NOMO-1 treated with DMSO at 0.1 percent for 48 hours (cell line): Measurements from ENCODE around the gene SLC35D2.
"Not testable (repeated sequence)": the region's sequence is repeated elsewhere in the genome, so short reads cannot be mapped to it uniquely, and the experiment has no call there.

Source experiments
- DNase-seq: peaks from one replicate; lab custom pipeline; 2025; ENCODE audit not compliant: unreplicated experiment; lab: John Stamatoyannopoulos, UW

The SLC35D2 gene

DNA sequence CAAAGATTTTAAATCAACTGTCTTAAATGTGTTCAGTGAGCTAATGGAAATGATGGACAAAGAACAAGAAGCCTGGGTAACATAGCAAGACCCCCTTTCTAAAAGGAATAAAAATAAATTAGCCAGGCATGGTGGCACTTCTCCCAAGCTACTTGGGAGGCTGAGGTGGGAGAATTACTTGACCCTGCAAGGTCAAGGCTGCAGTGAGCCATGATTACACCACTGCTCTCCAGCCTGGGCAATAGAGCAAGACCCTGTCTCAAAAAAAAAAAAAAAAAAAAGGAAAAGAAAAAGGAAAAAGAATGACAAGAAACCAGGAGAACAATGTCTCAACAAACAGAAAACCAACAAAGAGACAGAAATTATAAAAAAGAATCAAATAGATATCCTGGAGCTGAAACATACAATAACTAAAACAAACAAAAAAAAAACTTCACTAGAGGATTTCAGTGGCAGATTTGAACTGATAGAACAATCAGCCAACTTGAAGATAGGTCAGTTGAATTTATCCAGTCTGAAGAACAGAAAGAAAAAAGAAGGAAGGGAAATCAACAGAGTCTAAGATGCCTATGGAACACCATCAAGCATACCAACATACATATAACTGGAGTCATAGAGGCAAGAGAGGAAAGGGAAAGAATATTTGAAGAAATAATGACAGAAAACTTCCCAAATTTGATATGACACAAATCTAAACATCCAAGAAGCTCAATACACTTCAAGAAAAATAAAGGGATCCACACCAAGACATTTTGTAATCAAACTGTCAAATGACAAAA is 16.8 kb upstream of the SLC35D2 start:
- no peak for DNase-seq

DNA sequence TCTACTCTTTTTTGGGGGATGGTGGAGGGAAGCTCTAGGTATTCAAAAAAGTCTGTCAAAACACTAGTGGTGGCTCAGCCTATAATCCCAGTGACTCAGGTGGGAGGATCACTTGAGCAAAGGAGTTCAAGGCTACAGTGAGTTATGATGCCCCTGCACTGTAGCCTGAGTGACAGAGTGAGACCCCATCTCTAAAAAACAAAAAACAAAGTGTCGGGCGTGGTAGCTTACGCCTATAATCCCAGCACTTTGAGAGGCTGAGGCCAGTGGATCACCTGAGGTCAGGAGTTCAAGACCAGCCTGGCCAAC is 15.8 kb upstream of the SLC35D2 start:
- DNase-seq, result no peak

DNA sequence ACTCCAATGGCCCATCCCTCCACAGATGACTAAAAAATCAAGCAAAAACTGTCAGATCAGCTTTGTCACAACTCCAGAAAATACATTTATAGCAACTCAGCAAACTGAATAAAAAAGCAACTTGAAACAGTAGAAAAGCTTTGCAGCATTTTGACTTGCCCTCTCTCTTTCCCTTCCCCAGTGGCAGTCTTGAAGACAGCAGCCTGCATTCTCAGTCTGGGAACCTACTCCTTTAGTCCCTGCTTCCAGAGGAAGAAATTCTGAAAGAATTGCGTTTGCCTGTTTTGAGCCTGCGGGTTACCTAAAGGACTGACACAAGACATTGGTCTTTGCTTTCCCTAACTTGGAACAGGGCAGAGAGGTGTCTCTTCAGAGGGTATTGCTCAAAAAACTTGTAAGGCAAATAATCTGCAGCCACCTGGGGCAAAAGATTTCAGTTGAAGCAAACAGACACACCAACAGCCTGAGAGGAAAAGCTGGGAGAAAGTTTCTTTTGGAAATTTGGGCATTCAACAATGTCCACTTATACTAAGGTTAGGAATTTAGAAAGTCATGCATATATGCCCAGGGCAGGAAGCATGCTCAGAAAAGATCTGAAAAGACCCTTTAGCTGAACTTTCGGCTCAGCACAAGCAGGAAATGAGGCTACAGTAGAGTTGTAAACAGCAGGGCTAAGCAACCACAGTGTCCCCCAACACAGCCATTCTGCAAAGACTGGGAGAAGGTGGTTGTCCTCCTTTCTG is 15.2 kb upstream of the SLC35D2 start:
- DNase-seq, result no peak

DNA sequence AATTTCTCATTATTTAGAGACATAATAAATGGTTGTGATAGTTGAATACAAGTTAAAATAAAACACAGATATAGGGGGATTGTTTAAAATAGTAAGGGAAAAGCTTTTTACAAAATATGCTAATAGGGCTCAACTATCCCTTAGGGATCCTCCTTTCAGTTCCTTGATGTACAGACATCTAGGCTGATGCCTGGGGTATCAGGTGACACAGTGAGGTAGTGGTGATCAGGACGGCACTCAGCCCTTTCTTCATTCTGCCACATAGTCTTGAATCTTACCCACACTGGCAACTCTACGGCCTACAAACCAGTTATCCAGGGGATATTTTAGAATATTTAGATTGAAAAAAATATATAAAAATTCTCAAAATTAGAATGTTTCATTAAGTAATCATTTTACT is 12.5 kb upstream of the SLC35D2 start:
- DNase-seq, result no peak

DNA sequence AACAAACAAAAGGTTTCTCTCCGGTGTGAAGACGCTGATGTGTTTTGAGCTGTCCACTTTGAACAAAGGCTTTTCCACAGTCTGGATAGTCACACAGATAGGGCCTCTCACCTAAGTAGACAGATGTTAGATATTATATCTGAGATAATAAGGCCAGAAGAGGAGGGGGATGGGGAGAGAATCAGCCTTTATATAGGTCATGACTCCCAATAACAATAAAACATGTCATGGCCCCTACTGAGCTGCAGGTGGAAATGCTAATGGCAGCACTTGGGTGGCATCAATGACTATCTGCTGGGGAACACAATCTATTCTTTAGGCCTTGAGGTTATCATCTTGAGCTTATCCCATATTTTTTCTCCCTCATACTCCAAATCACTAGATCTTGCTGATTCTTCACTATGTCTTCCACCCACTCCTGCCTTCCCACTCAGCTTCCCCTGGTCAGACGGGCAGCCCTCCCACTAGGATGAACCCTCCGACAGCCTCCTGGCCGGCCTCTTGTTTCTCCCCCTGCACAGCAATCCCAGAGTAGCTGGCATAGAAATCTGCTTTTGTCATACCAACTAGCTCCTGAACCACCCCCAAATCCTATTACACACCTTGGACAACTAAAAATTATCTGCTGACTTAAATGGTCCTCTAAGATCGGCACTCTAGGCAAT is 11.5 kb upstream of the SLC35D2 start:
- no peak for DNase-seq

DNA sequence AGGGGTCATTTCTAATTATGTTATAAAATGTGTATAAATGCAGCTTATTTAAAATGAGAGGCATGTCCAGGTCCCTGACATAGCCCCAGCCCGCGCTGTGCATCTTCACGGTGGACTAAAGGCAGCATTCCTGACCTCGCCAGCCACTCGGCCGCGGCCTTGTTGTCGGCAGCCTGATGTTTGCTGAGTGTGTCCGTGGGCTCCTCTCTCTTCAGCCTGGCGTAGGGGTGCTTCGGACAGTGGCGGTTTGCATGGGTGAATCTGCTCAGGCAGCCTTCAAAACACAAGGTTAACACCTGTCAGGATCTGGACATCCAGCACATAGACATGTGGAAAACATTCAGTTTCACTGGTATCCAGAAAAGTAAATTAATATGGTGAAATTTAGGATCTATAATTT is 8.8 kb upstream of the SLC35D2 start:
- no peak for DNase-seq

DNA sequence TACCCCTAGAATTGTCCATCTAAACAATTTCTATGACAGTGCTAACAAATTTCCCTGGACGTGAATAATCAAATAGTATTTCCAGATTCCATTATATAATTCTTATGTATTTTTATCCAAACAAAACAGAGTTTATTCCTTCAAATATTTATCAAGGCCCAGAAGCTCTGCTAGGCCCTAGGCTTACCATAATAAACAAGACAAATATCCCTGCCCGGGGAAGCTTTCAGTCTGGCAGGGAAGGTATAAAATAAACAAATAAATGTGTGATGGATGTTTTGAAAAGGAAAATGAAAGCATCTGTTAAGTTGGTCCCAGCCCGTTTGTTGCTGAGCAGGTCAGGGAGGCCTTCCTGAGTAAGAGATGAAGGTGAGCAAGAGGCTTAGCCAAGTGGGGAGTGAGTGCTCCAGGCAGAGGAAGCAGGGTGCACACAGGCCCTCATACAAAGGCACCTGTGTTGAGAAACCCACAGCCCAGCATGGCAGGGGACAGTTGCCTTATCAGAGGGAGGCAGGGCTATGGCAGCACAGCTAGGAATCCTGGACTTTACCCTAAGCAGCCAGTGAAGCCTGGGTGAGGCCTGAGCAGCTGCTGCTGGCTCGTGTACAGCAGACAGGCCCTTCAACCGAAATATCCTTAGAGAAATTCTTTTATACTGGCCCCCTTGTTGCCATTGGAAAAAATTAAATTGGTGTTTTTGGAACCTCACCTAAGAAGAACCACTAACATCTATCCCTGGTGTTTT is 7.7 kb upstream of the SLC35D2 start:
- DNase-seq, result no peak

DNA sequence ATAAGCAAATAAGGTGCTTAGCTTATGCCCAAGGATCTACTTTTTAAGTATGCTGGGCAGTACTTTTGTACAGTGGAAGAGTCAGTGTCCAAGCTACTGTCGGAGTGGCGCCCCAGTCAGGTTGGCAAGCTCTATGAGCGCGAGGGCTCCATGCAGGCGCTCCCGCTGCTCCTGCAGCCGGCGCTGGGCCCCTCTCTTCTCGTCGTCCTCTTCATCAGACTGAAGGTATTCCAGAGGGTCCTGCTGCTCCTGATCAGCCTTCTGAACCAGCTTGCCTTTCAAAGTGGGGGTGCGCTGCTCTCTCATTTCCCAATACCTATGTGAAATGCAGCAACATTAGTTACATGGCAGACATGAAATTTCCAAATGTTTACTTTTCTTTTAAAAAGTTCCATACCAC is 4.6 kb upstream of the SLC35D2 start:
- DNase-seq, result no peak

DNA sequence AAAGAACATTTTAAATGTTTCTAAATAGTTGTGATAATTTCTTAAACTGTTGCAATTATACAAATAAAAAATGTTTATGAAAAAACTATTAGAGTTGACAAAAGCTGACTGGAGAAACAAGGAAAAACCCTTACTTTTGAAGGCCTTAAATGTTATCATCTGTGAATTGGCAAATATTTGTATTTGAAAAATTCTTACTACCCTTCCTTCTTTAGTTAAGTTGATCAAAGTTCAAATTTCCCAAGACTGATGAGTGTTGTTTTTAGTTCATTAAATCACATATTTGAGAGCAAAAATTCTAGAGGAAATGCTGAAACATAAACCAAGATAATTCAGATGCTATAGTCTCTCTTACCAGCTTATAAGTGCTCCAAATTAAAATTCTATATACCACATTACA is 2.6 kb upstream of the SLC35D2 start:
- DNase-seq, result no peak

DNA sequence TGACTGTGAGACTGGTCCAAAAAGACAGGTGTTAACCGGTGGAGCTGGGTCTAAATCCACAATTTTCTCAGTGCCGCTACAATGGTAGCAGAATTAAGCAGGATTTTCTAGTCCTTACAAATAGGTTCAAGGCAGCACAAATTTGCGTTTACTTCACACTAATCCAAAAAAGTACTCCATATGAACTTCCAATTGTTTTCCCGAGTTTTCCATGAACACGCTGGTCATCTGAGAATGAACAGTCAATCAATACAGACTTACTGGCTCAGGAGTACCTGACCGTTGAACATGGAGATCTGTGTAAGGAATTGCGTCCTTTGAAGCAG is 709 bp downstream of the SLC35D2 start:
- no peak for DNase-seq

DNA sequence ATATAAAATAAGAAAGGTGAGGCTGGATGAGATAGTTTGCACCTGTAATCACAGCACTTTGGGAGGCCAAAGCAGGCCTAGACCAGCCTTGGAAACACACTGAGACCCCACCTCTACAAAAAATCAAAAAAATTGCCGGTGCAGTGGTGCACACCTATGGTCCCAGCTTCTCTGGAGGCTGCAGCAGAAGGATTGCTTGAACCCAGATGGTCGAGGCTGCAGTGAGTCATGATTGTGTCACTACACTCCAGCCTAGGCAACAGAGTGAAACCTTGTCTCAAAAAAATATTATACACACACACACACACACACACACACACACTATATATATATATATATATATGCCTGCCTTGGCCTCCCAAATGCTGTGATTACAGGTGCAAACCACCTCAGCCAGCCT is 1.3 kb downstream of the SLC35D2 start:
- no peak for DNase-seq

DNA sequence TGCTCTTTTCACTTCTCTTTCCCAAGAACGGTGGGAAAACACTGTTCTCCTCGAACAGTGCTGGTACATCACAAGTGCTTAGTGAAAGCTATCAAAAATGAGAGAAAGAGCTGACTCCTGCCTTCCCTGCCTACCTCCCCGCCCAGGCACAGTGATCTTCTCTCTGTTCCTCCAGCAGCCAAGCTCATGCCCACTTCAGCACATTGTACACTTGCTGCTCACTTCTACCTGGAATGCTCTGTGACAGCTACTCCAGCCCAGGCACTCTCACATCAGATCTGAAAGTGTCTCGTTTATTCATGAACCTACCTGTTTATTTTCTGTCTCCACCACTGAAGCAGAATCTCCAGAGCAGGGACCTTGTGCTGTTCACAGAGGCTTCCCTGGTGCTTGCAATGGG is 1.8 kb downstream of the SLC35D2 start:
- DNase-seq, result no peak

DNA sequence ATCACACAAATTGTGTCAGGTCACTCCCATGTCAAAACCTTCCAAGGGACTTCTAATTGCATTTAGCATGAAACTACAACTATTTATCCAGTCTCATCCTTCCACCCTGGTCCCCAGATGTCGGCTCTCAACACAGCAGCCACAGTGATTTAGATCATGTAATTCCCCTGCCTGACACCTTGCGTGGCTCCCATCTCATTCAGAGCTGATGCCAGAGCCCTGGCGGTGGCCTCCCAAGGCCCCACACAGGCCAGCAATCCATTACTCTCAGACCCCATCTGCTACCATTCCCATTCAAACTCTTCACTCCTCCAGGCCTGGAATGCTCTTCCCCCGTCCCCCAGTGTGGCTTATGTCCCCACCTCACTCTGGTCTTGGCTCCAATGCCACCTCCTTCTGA is 2.4 kb downstream of the SLC35D2 start:
- no peak for DNase-seq

DNA sequence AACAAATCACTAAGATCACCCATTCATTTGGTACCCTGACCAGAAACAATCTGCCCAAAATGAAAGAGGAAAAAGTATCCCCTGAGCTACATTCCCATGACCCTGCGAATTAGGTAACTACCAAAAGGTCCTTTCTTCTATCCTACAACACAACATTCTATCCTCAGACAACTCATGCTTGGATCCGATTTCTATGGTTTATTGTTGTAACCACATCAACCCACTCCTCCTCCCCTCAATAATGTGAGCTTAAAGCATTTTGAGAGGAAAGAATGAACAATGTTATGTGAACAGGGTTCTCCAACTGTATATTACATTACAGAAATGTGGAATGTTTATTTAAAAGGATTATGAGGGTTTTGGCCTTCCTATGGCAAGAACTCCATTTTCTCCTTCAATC is 4.0 kb downstream of the SLC35D2 start:
- no peak for DNase-seq

DNA sequence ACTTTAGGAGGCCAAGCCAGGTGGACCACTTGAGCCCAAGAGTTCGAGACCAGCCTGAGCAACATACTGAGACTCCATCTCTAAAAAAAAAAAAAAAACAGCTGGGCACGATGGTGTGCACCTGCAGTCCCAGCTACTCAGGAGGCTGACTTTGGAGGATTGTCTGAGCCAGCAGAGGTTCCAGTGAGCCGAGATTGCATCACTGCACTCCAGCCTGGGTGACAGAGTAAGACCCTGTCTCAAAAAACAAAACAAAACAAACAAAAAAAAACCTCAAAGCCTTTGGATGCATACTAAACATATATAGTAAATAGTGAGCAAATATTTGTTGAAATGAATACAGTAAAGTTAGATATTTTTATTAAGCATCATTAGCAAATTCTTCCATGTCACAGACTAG is 5.3 kb downstream of the SLC35D2 start:
- DNase-seq, result no peak

DNA sequence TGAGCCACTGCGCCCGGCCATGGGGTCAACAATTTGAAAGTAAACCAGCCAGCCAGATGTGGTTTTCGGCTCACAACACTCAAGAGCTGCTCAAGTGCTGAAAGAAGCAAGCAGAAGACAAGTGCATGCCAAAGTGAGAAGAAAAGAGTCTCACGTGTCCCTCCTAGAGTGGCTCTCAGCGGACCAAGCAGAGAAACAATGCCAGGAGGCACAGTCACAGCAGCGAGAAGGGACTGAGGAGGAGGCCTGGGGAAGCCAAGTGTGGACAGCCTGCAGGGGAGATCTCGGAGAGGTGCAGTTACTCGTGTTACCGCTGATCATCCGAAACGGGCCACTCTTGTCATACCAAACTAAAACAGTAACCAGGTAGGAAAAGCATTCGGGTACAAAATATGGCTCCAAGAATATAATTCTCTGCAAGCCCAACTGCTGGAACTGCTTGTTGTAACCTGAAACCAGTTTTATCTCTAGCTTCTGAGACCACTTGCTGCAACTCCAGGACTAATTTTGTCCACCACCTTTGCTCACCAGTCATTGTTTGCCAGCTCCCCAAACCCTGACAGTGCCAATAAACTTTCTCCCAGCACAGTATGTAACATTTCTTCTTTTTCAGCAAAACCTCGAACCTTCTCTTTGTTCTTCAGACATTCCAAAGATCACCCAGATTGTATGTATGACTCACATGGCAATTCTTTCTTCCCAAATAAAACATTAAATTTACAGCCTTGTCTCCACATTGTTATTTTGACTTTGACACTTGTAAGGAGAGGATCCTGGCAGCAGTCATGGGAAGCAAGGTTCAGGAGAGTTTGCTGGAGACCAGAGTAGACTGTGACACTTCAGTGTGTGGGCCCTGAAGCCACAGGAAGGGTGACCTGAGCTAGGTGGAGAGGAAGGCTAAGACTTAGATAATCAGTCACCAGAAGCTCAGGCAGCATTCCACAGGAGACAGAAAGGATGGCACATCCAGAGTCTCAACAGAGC is 6.3 kb downstream of the SLC35D2 start:
- no peak for DNase-seq

DNA sequence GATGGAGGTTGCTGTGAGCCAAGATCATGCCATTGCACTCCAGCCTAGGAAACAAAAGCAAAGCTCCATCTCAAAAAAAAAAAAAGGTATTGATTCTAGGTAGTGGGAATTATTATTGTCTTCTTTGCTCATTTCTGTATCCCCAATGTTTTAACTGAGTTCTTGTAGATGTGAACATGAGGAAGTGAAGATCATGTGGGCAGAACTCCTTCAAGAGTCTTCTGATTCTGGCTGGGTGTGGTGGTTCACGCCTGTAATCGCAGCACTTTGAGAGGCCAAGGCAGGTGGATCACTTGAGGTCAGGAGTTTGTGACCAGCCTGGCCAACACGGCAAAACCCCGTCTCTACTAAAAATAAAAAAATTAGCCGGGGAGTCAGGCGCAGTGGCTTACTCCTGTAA is 8.0 kb downstream of the SLC35D2 start:
- DNase-seq, result not testable (repeated sequence)

DNA sequence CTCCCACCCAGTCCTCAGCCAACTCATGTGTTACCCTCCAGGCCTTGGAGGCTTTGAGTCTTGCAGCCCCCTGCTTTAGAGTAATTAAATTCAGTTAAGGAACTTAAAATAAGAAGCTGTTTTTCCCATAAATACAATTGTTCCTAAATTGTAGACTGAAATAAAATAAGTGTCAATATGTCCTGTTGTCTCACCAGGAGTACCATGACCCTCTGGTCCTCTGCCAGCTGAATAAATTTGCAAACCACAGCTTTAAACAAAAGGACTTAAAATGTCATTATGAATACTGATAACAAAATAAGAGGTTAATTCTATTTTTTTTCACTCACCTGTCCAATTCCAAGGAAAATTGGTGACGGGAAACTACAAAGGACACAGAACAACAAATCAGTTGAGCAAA is 15.6 kb downstream of the SLC35D2 start:
- no peak for DNase-seq

DNA sequence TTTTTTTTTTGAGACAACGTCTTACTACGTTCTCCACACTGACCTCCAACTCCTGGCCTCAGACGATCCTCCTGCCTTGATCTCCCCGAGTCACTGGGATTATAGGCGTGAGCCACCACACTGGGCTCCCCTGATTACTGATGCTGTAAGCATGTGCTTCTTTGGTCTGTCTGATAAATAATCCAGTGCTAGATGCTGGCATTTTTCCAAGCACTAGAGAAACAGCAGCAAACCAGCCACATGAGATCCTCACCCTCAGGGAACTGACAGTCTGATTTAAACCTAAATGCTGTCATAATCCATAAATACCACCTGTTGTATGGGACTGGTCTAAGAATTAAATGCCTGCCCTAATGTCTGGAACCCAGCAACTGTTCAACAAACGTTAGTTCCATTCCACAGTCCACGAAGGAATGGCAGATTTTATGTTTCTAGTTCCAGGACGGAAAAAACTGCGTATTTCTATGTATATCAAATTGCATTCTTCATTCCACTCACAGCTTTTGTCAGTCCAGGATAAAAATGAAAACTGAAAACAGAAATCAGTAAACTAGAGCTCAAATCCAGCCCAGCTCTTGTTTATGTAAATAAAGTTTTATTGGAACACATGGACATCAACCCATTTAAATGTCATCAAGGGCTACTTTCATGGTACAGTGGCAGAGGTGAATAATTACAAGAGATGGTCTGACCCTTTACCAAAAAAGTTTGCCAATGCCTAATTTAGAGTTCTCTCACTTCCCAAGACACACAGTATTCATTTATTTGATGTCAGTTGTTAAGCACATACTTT is 20.1 kb downstream of the SLC35D2 start:
- no peak for DNase-seq

DNA sequence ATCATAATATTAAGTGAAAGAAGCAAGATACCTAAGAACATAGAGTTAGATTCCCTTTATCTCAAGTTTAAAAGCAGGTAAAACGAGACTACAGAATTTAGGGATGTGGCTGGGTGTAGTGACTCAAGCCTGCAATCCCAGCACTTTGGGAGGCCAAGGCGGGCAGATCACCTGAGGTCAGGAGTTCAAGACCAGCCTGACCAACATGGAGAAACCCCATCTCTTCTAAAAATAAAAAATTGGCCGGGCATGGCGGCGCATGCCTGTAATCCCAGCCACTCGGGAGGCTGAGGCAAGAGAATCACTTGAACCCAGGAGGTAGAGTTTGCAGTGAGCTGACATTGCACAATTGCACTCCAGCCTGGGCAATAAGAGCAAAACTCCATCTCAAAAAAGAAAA is 21.4 kb downstream of the SLC35D2 start:
- DNase-seq, result not testable (repeated sequence)
